H1 (cell line): ENCODE measurements around the gene TCEAL4. TPM values are rescaled to one million over a fixed set of nuclear protein-coding genes. Genes with fewer than 3 reads are reported as not detected.

Experiments used
- CTCF ChIA-PET: fragments of 300-600 bp; sonication (Branson Sonifier 250); formaldehyde crosslinking; loops from one replicate; lab custom pipeline; 2021; ENCODE audit not compliant: partially characterized antibody; lab: Charles Lee
- POLR2A ChIA-PET: fragments of 300-600 bp; sonication (Branson Sonifier 250); formaldehyde crosslinking; loops from one replicate; lab custom pipeline; 2021; ENCODE audit warnings: inconsistent platforms; ENCODE audit not compliant: partially characterized antibody; lab: Charles Lee
- DNase-seq, 2 experiments: peaks; one replicate each; pipeline versions ENCODE4 v3.0.0 to v3.0.0-alpha.2; 2010 to 2022; ENCODE audit warnings: low spot score in 2 of 2, low read depth in 1 of 2, mixed read lengths in 1 of 2
- FAIRE-seq: peaks from 2 replicates; lab custom pipeline; 2011; peaks lifted over from hg19 to GRCh38; lab: Jason Lieb, UNC
- H2AFZ ChIP-seq: 2 replicates; pipeline ENCODE4 v1.8.1; 2012; ENCODE audit warnings: low read length, inconsistent platforms
- H2AK5ac ChIP-seq: 2 replicates; pipeline ENCODE4 v1.6.1; 2013; ENCODE audit warnings: low read depth, low read length
- H2BK120ac ChIP-seq: replicated peaks from 2 replicates; pipeline ENCODE3; 2013; ENCODE audit warnings: low read depth, low read length, inconsistent platforms
- H2BK12ac ChIP-seq: 2 replicates; pipeline ENCODE4 v1.6.1; 2013; ENCODE audit warnings: low read depth, low read length
- H2BK15ac ChIP-seq: 2 replicates; pipeline ENCODE4 v1.6.1; 2013; ENCODE audit warnings: low read length
- H2BK20ac ChIP-seq: 2 replicates; pipeline ENCODE4 v1.6.1; 2013; ENCODE audit warnings: low read length
- H2BK5ac ChIP-seq: 2 replicates; pipeline ENCODE4 v1.6.1; 2013; ENCODE audit warnings: low read depth, low read length
- H3K14ac ChIP-seq: 2 replicates; pipeline ENCODE4 v1.6.1; 2013; ENCODE audit warnings: inconsistent platforms; ENCODE audit not compliant: insufficient read length
- H3K18ac ChIP-seq: 2 replicates; pipeline ENCODE4 v1.6.1; 2013; ENCODE audit warnings: low read length; ENCODE audit errors: extremely low read depth
- H3K23ac ChIP-seq: 2 replicates; pipeline ENCODE4 v1.6.1; 2013; ENCODE audit warnings: inconsistent platforms; ENCODE audit not compliant: insufficient read length
- H3K23me2 ChIP-seq: 2 replicates; pipeline ENCODE4 v1.6.1; 2013; ENCODE audit warnings: low read depth, low read length
- H3K27ac ChIP-seq: 2 replicates; pipeline ENCODE4 v1.6.1; 2011; ENCODE audit warnings: low read depth, low read length, inconsistent platforms
- H3K27me3 ChIP-seq, 4 experiments: replicated peaks in 1 of 4; 1 replicate in 1 of 4; 2 replicates in 3 of 4; pipeline versions ENCODE4 v1.6.1 to v1.8.1; 2011 to 2013; ENCODE audit warnings: low read length in 3 of 4, mild to moderate bottlenecking in 3 of 4, inconsistent platforms in 2 of 4, mixed read lengths in 2 of 4, moderate library complexity in 1 of 4; ENCODE audit not compliant: control insufficient read depth in 3 of 4, insufficient read depth in 3 of 4; ENCODE audit errors: extremely low read depth in 1 of 4
- H3K36me3 ChIP-seq, 4 experiments: 2 replicates each; pipeline versions ENCODE4 v1.6.1 to v1.8.1; 2011 to 2013; ENCODE audit warnings: mild to moderate bottlenecking in 4 of 4, low read length in 3 of 4, moderate library complexity in 2 of 4, control low read depth in 1 of 4, inconsistent platforms in 1 of 4; ENCODE audit not compliant: insufficient read depth in 4 of 4, control insufficient read depth in 2 of 4
- H3K4ac ChIP-seq: replicated peaks from 2 replicates; pipeline ENCODE3; 2013; ENCODE audit warnings: low read length, low read depth, mixed read lengths, inconsistent platforms; ENCODE audit not compliant: insufficient read length
- H3K4me1 ChIP-seq, 4 experiments: replicated peaks in 1 of 4; 1 replicate in 1 of 4; 2 replicates in 3 of 4; pipeline versions ENCODE4 v1.6.1 to v1.8.1; 2011 to 2013; ENCODE audit warnings: low read length in 3 of 4, inconsistent platforms in 2 of 4, mixed read lengths in 1 of 4; ENCODE audit not compliant: insufficient read depth in 4 of 4, control insufficient read depth in 3 of 4
- H3K4me2 ChIP-seq, 2 experiments: 2 replicates each; pipeline versions ENCODE4 v1.6.1 to v1.8.1; 2011 to 2013; ENCODE audit warnings: low read depth in 2 of 2, low read length in 2 of 2, control low read depth in 1 of 2, inconsistent platforms in 1 of 2, mild to moderate bottlenecking in 1 of 2; ENCODE audit not compliant: insufficient read depth in 1 of 2
- H3K4me3 ChIP-seq, 4 experiments: fragments of 200-600, 300-600 bp in 1 of 4; sonication (generic), shearing (Covaris generic), sonication (Bioruptor Twin) in 1 of 4; 2 replicates each; pipeline versions ENCODE4 v1.5.1 to v1.8.1; 2011 to 2016; ENCODE audit warnings: low read length in 4 of 4, low read depth in 3 of 4, control low read depth in 2 of 4, inconsistent platforms in 2 of 4, mild to moderate bottlenecking in 2 of 4, mixed read lengths in 1 of 4, moderate library complexity in 1 of 4; ENCODE audit not compliant: insufficient read depth in 2 of 4; ENCODE audit errors: extremely low read depth in 1 of 4
- H3K56ac ChIP-seq: replicated peaks from 2 replicates; pipeline ENCODE3; 2013; ENCODE audit warnings: low read depth, mild to moderate bottlenecking, mixed read lengths, low read length, inconsistent platforms; ENCODE audit not compliant: insufficient read length
- H3K79me1 ChIP-seq: 2 replicates; pipeline ENCODE4 v1.6.1; 2013; ENCODE audit warnings: low read depth, low read length, control low read depth
- H3K79me2 ChIP-seq, 2 experiments: 2 replicates each; pipeline versions ENCODE4 v1.6.1 to v1.8.1; 2012 to 2013; ENCODE audit warnings: low read length in 2 of 2, mild to moderate bottlenecking in 2 of 2, inconsistent platforms in 1 of 2; ENCODE audit not compliant: insufficient read depth in 2 of 2, control insufficient read depth in 1 of 2
- H3K9ac ChIP-seq, 4 experiments: replicated peaks in 1 of 4; 1 replicate in 1 of 4; 2 replicates in 3 of 4; pipeline versions ENCODE4 v1.6.1 to v1.8.1; 2011 to 2013; ENCODE audit warnings: low read depth in 3 of 4, low read length in 3 of 4, control low read depth in 2 of 4, mild to moderate bottlenecking in 2 of 4, moderate library complexity in 2 of 4, inconsistent platforms in 1 of 4; ENCODE audit errors: extremely low read depth in 1 of 4
- H3K9me3 ChIP-seq, 2 experiments: 2 replicates each; pipeline versions ENCODE4 v1.6.1 to v1.8.1; 2012 to 2013; ENCODE audit warnings: mild to moderate bottlenecking in 2 of 2, moderate library complexity in 2 of 2, control low read depth in 1 of 2, inconsistent platforms in 1 of 2, low read depth in 1 of 2, low read length in 1 of 2, mixed read lengths in 1 of 2; ENCODE audit not compliant: insufficient read depth in 2 of 2
- H4K20me1 ChIP-seq, 2 experiments: replicated peaks in 1 of 2; 2 replicates each; pipeline versions ENCODE3 to v1.8.1; 2011 to 2013; ENCODE audit warnings: inconsistent platforms in 2 of 2, low read length in 2 of 2, mild to moderate bottlenecking in 1 of 2; ENCODE audit not compliant: insufficient read depth in 2 of 2, control insufficient read depth in 1 of 2
- H4K5ac ChIP-seq: 2 replicates; pipeline ENCODE4 v1.6.1; 2013; ENCODE audit warnings: low read length, low read depth, mixed read lengths, inconsistent platforms; ENCODE audit not compliant: insufficient read length
- H4K8ac ChIP-seq: 2 replicates; pipeline ENCODE4 v1.8.0; 2013; ENCODE audit warnings: mild to moderate bottlenecking, moderate library complexity, low read length, inconsistent platforms; ENCODE audit not compliant: insufficient read depth; ENCODE audit errors: extremely low read depth
- H4K91ac ChIP-seq: replicated peaks from 2 replicates; pipeline ENCODE3; 2013; ENCODE audit warnings: low read length, mixed read lengths, inconsistent platforms; ENCODE audit not compliant: insufficient read length
- EP300 ChIP-seq, 2 experiments: IDR thresholded peaks; 1 replicate in 1 of 2; 2 replicates in 1 of 2; pipeline ENCODE4 v1.6.1; 2011 to 2012; ENCODE audit warnings: low read depth in 2 of 2, low read length in 2 of 2, mild to moderate bottlenecking in 2 of 2, borderline replicate concordance in 1 of 2, inconsistent platforms in 1 of 2, moderate library complexity in 1 of 2
- POLR2A ChIP-seq, 2 experiments: IDR thresholded peaks; 1 replicate in 1 of 2; 2 replicates in 1 of 2; pipeline ENCODE4 v1.6.1; 2011; ENCODE audit warnings: low read depth in 2 of 2, low read length in 2 of 2, mild to moderate bottlenecking in 2 of 2; ENCODE audit errors: control extremely low read depth in 1 of 2
- WGBS, 2 experiments: shearing (Covaris generic) in 1 of 2; methylation state at CpG; one replicate each; pipeline versions ENCODE4 v1.1.6 to v1.1.7; 2013 to 2015; ENCODE audit warnings: low lambda C conversion rate in 2 of 2, mixed read lengths in 2 of 2, inconsistent platforms in 1 of 2, low coverage in 1 of 2, missing lambda C conversion rate in 1 of 2; ENCODE audit not compliant: insufficient replicate concordance in 2 of 2, insufficient coverage in 1 of 2, insufficient read length in 1 of 2; ENCODE audit errors: extremely low coverage in 1 of 2, missing lambda C conversion rate in 1 of 2; 5-methylcytosine and 5-hydroxymethylcytosine counted together
- polyA plus RNA-seq, 7 experiments: library from polyadenylated mRNA; depleted of rRNA in 3 of 7; stranded (reverse) in 5 of 7; unstranded in 2 of 7; fragments of >200 nt in 5 of 7; fragments of 200-250 nt in 2 of 7; gene quantifications; 1 replicate in 5 of 7; 2 replicates in 1 of 7; 4 replicates in 1 of 7; pipeline versions ENCODE4 v1.2.1 to v1.2.3, GENCODE V29; 2011 to 2013; ENCODE audit warnings: missing spikeins in 2 of 7, mixed read lengths in 2 of 7
- total RNA-seq: library from RNA; stranded (reverse); fragmentation: NEBNext Ultra II Directional; extraction: Animal tissue kit (Norgen Biotek cat#: 25700); gene quantifications from 2 replicates; pipeline ENCODE4 v1.2.1, GENCODE V29; 2021

The TCEAL4 gene
- total and polyA plus RNA-seq, 2 of the 8 experiments (the other 6 are each of a cell fraction or from before 2014, with no cell fraction given): 10.1 to 53.0 TPM

GRCh38 chrX:103586314-103586646 lies 965 bp downstream of the TCEAL4 start:
- no peaks in the 10 kb centered on the region; a peak in 1 of 4 replicates for H3K79me2 ChIP-seq
- H3K4me2 ChIP-seq: peak overlapping the region; percentile 68 to 81
- no peak for DNase-seq
- no peak overlapping the region for H2BK15ac ChIP-seq
- H3K79me1 ChIP-seq: no peaks in the 10 kb centered on the region
- H3K14ac ChIP-seq: no peak overlapping the region
- H3K27ac ChIP-seq: no peak overlapping the region
- no peak overlapping the region for H2BK12ac ChIP-seq
- no peak overlapping the region for H4K91ac ChIP-seq
- H3K56ac ChIP-seq: no peak overlapping the region
- ChIA-PET CTCF (no interaction called here), POLR2A (interaction anchor here (1.2 to 1.5 kb wide), 2 partner anchors 11 to 25 kb away, joined by 3 to 4 read pairs; no protein-coding TSS in a partner anchor)
- H3K9ac ChIP-seq: peak overlapping the region in 3 of 4 experiments; percentile 60 to 95 (median 89); a peak in 5 of 7 replicates
- no peak overlapping the region for H2BK5ac ChIP-seq
- no peak overlapping the region for H2BK20ac ChIP-seq
- peaks cover 0 to 10% (median 0%) of the 10 kb centered on the region in 4 experiments; a peak in 2 of 8 replicates for H3K36me3 ChIP-seq
- H3K4me3 ChIP-seq: peak overlapping the region; percentile 40 to 88 (median 75); a peak in 7 of 8 replicates
- no peaks in the 10 kb centered on the region for H4K20me1 ChIP-seq
- H3K9me3 ChIP-seq: no peaks in the 10 kb centered on the region
- no peaks in the 10 kb centered on the region for H3K23me2 ChIP-seq
- H2AFZ ChIP-seq: no peak overlapping the region
- FAIRE-seq: no peak
- peak overlapping the region; percentile 92 for H4K8ac ChIP-seq
- no peak overlapping the region for H2BK120ac ChIP-seq
- H3K18ac ChIP-seq: no peak overlapping the region
- no peak overlapping the region for H2AK5ac ChIP-seq
- H3K23ac ChIP-seq: no peak overlapping the region
- H4K5ac ChIP-seq: no peak overlapping the region
- no peak for TF ChIP-seq EP300 (IDR thresholded peaks at IDR 0.05; ENCODE audit: borderline replicate concordance in 1 of 2, low read depth in 2 of 2, low read length in 2 of 2)
- peak in 1 of 2 experiments; percentile 47; a peak in 1 of 3 replicates for TF ChIP-seq POLR2A (IDR thresholded peaks at IDR 0.05; ENCODE audit: control extremely low read depth in 1 of 2, low read depth in 2 of 2, low read length in 2 of 2)
- H3K4ac ChIP-seq: no peak overlapping the region
- H3K4me1 ChIP-seq: peaks cover 0 to 3% (median under 1%) of the 10 kb centered on the region in 4 experiments; a peak in 3 of 7 replicates
- 44% methylated on average over 3 of the region's 5 CpGs; no CpG with 5 or more reads in 1 of the 2 experiments for WGBS, 2 experiments
- H3K27me3 ChIP-seq: no peaks in the 10 kb centered on the region
